ENCODE results near the gene ANXA11.
"Not testable (repeated sequence)": the region's sequence is repeated elsewhere in the genome, so short reads cannot be mapped to it uniquely, and the experiment has no call there.

ANXA11 gene

DNA sequence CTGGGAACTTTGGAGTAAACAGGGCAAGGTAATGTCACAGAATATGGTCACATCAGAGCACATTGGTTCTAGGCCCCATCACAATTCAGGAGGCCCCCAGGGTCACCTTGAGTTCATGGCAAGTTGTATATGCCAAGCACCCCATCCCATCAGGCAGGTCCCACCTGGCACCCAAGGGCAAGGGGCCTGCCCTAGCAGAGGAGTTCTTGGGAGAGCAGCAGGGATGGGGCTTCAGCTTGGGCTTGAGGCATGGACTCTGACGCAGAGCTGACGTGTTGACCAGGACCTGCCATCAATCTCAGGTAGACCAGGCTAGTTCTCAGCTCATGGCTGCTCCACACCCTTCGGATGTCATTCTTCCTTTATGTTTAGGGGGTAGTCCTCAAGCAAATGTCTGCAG is 51.9 kb downstream of the ANXA11 start:
- TF ChIP-seq, protein P1, sequence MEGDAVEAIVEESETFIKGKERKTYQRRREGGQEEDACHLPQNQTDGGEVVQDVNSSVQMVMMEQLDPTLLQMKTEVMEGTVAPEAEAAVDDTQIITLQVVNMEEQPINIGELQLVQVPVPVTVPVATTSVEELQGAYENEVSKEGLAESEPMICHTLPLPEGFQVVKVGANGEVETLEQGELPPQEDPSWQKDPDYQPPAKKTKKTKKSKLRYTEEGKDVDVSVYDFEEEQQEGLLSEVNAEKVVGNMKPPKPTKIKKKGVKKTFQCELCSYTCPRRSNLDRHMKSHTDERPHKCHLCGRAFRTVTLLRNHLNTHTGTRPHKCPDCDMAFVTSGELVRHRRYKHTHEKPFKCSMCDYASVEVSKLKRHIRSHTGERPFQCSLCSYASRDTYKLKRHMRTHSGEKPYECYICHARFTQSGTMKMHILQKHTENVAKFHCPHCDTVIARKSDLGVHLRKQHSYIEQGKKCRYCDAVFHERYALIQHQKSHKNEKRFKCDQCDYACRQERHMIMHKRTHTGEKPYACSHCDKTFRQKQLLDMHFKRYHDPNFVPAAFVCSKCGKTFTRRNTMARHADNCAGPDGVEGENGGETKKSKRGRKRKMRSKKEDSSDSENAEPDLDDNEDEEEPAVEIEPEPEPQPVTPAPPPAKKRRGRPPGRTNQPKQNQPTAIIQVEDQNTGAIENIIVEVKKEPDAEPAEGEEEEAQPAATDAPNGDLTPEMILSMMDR (IDR thresholded peaks at IDR 0.05; ENCODE audit: control insufficient read depth, insufficient read depth, low read depth, low read length, missing control alignments) = no peak

DNA sequence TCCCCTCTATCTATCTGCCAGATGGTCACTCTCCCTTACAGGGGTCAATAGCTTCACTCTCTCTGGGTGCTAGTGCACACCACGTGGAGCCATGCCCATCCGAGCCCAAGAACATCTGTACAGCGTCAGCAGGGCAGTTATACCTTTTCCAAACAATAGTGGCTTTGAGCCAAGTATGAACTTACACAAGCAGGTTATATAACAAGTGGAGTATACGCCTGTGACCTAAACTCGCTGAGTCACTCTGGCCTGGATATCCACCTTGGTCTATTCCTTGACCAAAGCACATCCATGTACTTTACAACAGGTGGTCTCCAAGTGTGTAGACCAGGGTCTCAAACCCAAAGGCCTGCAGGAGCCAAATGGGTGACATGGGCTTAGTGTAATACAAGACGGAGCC is 52.5 kb downstream of the ANXA11 start:
- DNase-seq (ENCODE audit: low read depth) = no peak
- TF ChIP-seq, protein P1 (IDR thresholded peaks at IDR 0.05; ENCODE audit: control insufficient read depth, insufficient read depth, low read depth, low read length, missing control alignments) = no peak
- no peak overlapping the region for H3K4me3 ChIP-seq (ENCODE audit: control insufficient read depth, low read depth, low read length)

More for the DNA sequence above, 51.9 kb downstream of the ANXA11 start:
- DNase-seq (ENCODE audit: low read depth) = no peak
- H3K4me3 ChIP-seq (ENCODE audit: control insufficient read depth, low read depth, low read length) = no peak overlapping the region

DNA sequence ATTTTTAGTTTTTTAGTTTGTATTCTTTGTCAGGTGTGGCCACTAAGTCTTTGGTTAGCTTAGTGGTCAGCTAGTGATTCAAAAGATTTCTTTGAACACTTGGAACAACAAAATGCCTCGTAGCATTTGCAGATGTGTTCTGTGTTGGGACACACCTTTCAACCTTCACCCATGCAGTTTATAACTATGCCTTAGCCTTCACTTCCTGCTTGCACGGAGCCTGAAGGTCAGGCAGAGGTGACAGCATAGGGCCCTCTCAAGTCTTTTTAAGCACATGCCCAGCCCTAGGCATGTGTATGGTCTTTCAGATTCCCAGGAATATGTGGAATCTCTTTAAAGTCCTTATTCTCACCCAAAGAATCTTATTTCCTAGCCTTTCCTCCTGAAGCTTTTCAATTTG is 55.2 kb downstream of the ANXA11 start:
- no peak for DNase-seq (ENCODE audit: low read depth)
- TF ChIP-seq, protein P1 (IDR thresholded peaks at IDR 0.05; ENCODE audit: control insufficient read depth, insufficient read depth, low read depth, low read length, missing control alignments) = no peak
- H3K4me3 ChIP-seq (ENCODE audit: control insufficient read depth, low read depth, low read length) = no peak overlapping the region

DNA sequence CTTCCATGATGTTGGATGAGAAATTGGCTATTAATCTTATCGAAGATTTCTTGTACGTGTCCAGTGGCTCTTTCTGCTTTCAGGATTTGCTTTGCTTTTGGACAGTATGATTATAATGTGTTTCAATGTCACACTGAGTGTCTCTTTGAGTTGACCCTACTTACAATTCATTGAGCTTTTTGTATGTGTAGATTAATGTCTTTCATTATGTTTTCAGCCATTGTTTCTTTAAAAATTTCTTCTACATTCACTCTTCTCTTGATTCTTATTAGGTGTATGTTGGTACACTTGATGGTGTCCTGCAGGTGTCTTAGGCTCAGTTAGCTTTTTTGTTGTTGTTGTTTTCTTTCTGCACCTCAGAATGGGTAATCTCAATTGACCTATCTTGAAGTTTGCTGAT is 56.2 kb downstream of the ANXA11 start:
- TF ChIP-seq, protein P1 (IDR thresholded peaks at IDR 0.05; ENCODE audit: control insufficient read depth, insufficient read depth, low read depth, low read length, missing control alignments) = no peak
- H3K4me3 ChIP-seq (ENCODE audit: control insufficient read depth, low read depth, low read length) = no peak overlapping the region
- no peak for DNase-seq (ENCODE audit: low read depth)

DNA sequence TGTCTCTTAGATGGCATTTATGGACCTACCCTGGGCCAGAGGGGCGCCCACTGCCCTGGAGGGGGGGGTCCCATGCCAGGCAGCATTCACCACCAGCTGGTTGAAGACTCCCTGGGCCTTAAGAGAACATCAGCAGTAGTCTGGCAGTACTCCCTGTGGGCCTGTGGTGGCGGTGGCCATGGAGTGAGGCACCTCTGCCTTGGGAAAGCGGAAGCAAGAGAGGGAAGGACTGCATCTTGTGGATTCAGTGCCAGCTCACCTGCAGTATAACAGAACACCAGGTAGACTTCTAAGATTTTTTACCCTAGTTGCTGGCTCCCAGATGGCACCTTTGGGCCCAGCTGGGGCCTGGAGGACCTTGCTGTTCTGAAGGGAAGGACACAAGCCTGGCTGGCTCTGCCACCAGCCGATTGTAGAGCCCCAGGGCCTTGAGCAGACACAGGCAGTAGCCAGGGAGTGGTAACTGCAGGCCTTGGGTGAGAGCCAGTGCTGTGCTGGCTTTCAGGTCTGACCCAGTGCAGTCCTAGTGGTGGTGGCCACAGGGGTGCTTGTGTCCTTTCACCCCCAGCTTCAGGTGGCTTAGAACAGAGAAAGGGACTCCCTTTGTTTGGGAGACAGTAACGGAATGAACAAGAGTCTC is 57.1 kb downstream of the ANXA11 start:
- no peak overlapping the region for H3K4me3 ChIP-seq (ENCODE audit: control insufficient read depth, low read depth, low read length)
- TF ChIP-seq, protein P1 (IDR thresholded peaks at IDR 0.05; ENCODE audit: control insufficient read depth, insufficient read depth, low read depth, low read length, missing control alignments) = no peak
- DNase-seq (ENCODE audit: low read depth) = no peak

DNA sequence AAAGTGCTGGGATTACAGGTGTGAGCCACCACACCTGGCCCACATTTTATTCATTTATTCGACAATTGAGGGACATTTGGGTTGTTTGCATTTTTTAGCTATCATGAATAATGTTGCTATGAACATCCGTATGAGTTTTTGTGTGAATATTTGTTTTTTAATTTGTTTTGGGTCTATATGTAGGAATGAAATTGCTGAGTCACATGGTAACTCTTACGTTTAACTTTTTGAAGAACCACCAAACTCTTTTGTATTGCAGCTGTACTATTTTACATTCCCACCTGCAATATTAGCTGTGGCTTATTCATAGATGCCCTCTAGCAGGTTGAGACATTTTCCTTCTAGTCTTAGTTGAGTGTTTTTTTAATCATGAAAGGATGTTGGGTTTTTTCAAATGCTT is 58.4 kb downstream of the ANXA11 start:
- TF ChIP-seq, protein P1 (IDR thresholded peaks at IDR 0.05; ENCODE audit: control insufficient read depth, insufficient read depth, low read depth, low read length, missing control alignments) = no peak
- no peak for DNase-seq (ENCODE audit: low read depth)
- no peak overlapping the region for H3K4me3 ChIP-seq (ENCODE audit: control insufficient read depth, low read depth, low read length)

DNA sequence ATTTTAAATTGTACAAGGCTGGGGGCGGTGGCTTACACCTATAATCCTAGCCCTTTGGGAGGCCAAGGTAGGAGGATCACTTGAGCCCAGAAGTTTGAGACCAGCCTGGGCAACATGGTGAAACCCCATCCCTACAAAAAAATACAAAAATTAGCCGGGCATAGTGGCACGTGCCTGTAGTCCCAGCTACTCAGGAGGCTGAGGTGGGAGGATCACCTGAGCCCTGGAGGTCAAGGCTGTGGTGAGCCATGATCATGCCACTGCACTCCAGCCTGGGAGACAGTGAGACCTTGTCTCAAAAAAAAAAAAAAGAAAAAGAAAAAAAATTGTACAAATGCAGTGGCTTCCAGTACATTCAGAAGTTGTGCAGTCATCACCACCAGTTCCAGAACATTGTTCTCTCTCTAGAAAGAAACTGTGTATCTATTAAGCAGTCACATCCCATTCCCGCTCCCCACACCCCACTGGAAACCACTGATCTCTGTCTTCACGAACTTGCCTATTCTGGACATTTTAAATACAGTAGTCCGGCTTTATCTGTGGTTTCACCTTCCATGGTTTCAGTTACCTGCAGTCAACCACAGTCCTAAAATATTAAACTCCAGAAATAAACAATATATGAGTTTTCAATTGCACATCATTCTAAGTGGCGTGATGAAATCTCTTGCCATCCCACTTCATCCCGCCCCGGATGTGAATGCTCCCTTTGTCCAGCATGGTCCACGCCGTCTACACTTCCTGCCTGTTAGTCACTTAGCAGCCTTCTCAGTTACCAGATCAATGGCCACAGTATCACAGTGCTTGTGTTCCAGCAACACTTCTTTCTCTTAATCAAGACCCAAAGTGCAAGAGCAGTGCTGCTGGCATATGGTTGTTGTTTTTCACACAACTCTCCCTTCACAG is 59.7 kb downstream of the ANXA11 start:
- not testable (repeated sequence) for H3K4me3 ChIP-seq (ENCODE audit: control insufficient read depth, low read depth, low read length); DNase-seq (ENCODE audit: low read depth)
